ENCODE data around the gene UPP2. TPM values are rescaled to one million over a fixed set of nuclear protein-coding genes. Genes with fewer than 3 reads are reported as not detected.
A peak's percentile ranks its signal among the peaks of the same experiment; 100 is the strongest.

UPP2 gene
- not detected for total RNA-seq

DNA sequence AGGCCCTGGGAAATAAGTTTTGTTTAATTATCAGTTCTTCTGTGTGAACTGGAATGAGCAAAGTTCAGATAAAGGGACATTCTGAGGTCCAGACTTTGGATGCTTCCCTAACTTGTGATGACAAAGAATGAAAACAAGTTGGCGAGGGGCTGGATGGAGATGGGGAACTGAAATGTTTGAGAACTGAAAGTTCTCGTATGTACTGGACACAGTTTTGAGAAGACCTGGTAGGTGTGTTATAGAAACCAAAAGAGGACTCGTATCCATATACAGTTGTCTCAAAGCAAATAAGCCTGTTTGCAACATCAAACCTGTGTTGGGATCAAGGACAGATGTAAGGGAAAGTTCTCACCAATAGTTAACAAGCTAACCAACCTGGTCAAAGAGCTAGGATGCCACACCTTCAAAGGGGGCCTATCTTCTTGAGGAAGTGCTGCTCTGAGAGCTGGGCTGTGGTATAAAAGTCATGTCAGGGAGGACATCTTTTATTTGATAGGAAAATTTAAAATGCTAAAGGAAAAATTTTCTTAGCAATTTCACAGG lies at the start of gene UPP2:
TSS of gene UPP2 (plus strand) at position 493 of the 543 bp plus-strand sequence. CDS start 188 bp downstream, outside the sequence.
- Histone ChIP-seq H3K27ac (no peak within 1 kb of the TSS), H3K27me3 (no peaks in the 10 kb centered on the region), H3K4me3 (no peak within 1 kb of the TSS), H3K4me1 (no peaks in the 10 kb centered on the region), H3K9me3 (no peaks in the 10 kb centered on the region), H3K36me3 (no peaks in the 10 kb centered on the region)
- TF ChIP-seq POLR2A (IDR thresholded peaks at IDR 0.05), result no peak
- TF ChIP-seq, protein P1, sequence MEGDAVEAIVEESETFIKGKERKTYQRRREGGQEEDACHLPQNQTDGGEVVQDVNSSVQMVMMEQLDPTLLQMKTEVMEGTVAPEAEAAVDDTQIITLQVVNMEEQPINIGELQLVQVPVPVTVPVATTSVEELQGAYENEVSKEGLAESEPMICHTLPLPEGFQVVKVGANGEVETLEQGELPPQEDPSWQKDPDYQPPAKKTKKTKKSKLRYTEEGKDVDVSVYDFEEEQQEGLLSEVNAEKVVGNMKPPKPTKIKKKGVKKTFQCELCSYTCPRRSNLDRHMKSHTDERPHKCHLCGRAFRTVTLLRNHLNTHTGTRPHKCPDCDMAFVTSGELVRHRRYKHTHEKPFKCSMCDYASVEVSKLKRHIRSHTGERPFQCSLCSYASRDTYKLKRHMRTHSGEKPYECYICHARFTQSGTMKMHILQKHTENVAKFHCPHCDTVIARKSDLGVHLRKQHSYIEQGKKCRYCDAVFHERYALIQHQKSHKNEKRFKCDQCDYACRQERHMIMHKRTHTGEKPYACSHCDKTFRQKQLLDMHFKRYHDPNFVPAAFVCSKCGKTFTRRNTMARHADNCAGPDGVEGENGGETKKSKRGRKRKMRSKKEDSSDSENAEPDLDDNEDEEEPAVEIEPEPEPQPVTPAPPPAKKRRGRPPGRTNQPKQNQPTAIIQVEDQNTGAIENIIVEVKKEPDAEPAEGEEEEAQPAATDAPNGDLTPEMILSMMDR (IDR thresholded peaks at IDR 0.05), result no peak
- no peak for DNase-seq

DNA sequence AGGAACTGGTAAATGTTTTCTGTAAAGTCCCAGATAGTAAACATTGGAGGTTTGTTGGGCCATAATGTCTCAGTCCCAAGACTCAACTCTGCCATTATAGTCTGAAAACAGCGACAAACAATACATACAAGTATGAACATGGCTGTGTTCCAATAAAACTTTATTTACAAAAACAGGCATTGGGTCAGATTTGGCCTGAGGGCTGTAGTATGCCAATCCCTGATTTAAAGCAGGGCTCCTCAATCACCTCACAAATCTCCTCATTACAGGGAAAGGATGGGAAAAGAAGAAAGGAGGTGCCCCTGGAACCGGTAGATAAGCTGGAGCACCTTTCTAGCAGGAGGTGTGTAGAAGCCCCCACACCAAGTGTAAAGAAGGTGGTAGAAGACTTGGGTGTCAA lies 48.9 kb upstream of the UPP2 start:
- TF ChIP-seq, protein P1 (IDR thresholded peaks at IDR 0.05), result no peak
- no peak for TF ChIP-seq POLR2A (IDR thresholded peaks at IDR 0.05)
- no peaks in the 10 kb centered on the region for H3K27me3 ChIP-seq
- no peaks in the 10 kb centered on the region for H3K4me1 ChIP-seq
- DNase-seq, result no peak
- no peaks in the 10 kb centered on the region for H3K9me3 ChIP-seq
- H3K4me3 ChIP-seq, result no peak overlapping the region
- no peak overlapping the region for H3K27ac ChIP-seq
- no peaks in the 10 kb centered on the region for H3K36me3 ChIP-seq

DNA sequence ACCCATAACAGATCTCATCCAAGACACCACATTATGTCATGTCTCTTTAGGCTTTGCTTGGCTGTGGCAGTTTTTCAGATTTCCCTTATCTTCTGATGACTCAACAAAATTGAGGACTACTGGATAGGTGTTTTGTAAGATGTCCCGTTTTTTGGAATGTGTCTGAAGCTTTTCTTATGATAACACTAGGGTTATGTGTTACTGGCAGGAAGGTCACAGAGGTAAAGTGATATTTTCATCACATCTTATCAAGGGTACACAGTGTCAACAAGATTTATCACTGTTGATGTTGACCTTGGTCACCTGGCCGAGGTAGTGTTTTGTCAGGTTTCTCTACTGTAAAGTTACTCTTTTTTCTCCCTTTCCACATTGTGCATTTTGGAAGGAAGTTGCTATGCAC lies 44.8 kb upstream of the UPP2 start:
- DNase-seq, result no peak
- H3K27ac ChIP-seq, result no peak overlapping the region
- H3K36me3 ChIP-seq, result no peaks in the 10 kb centered on the region
- TF ChIP-seq, protein P1 (IDR thresholded peaks at IDR 0.05), result no peak
- TF ChIP-seq POLR2A (IDR thresholded peaks at IDR 0.05), result no peak
- no peaks in the 10 kb centered on the region for H3K27me3 ChIP-seq
- no peak overlapping the region for H3K4me3 ChIP-seq
- peaks cover 0 to 7% (median 0%) of the 10 kb centered on the region in 4 donors for H3K4me1 ChIP-seq
- H3K9me3 ChIP-seq, result no peaks in the 10 kb centered on the region

DNA sequence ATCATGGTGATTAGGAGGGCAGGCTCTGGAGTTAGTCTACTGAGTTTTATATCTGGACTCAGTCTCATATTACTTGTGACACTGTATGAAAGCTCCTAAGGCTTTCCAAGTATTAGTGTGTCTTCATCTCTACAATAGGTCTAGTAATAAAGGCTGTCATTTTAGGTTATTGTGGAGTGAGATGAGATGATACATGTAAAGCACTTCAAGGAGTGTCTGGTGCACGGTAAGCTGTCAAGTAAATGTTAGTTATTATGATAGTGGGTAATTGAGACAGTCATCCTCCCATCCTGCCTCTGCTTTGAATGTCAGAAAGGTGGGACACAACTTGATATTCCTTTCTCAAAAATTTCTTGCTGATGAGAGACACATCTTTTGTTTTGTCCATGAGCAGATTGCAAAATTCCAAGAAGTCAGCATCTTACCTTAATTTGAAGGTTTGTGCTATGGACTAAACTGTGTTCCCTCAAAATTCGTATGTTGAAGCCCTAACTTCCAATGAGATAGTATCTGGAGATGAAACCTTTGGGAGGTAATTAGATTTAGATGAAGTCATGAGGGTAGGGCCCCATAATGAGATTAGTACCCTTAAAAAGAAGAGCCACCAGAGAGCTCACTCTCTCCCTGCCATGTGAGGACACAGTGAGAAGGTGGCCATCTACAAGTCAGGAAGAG lies 41.4 kb upstream of the UPP2 start:
- no peaks in the 10 kb centered on the region for H3K36me3 ChIP-seq
- H3K9me3 ChIP-seq, result no peaks in the 10 kb centered on the region
- TF ChIP-seq, protein P1 (IDR thresholded peaks at IDR 0.05), result no peak
- no peak for TF ChIP-seq POLR2A (IDR thresholded peaks at IDR 0.05)
- H3K27me3 ChIP-seq, result no peaks in the 10 kb centered on the region
- peak overlapping the region in 2 of 4 donors; percentile 24 to 42 for H3K27ac ChIP-seq
- peaks cover 0 to 7% (median 0%) of the 10 kb centered on the region in 4 donors for H3K4me1 ChIP-seq
- no peak for DNase-seq
- H3K4me3 ChIP-seq, result no peak overlapping the region

DNA sequence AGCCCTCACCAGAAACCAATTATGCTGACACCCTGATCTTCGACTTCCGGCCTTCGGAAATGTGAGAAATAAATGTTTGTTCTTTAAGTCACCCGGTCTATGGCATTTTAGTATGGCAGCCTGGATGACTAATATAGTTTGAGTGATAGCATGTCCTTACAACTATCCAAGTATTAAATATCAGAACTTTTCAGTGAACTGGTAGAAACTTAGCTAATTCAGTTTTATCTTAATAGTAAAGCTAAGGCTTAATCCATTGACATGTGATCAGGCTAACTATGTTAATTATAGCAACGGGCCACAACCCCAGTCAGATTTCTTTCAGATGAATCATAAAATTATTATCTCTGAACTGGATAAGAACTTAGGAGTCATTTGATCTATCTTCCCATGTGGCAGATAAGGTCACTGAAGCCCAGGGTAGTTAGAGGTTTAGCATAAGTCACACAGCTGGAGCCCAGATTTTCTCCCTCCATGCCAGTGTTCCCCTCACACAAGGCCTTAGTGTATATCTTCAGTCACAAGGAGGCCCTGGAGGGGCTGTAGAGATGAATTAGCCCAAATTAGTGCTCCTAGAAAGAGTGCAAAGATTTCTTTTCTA lies 40.7 kb upstream of the UPP2 start:
- no peaks in the 10 kb centered on the region for H3K27me3 ChIP-seq
- H3K36me3 ChIP-seq, result no peaks in the 10 kb centered on the region
- H3K4me1 ChIP-seq, result peaks cover 0 to 7% (median 0%) of the 10 kb centered on the region in 4 donors
- no peak for DNase-seq
- no peak overlapping the region for H3K4me3 ChIP-seq
- peak overlapping the region in 2 of 4 donors; percentile 24 to 42 for H3K27ac ChIP-seq
- no peak for TF ChIP-seq POLR2A (IDR thresholded peaks at IDR 0.05)
- TF ChIP-seq, protein P1 (IDR thresholded peaks at IDR 0.05), result no peak
- no peaks in the 10 kb centered on the region for H3K9me3 ChIP-seq

Measured in Peyer's patch (tissue), 4 donors.